IgD-negative memory B cell (primary cell): Measurements from ENCODE around the gene BORCS5. TPM values are rescaled to one million over a fixed set of nuclear protein-coding genes. Genes with fewer than 3 reads are reported as not detected.
A peak's percentile ranks its signal among the peaks of the same experiment; 100 is the strongest.

Source experiments
- H3K27ac Mint-ChIP-seq, 3 donors: one replicate each; pipeline ENCODE4 v1.8.0; 2020 to 2022; ENCODE audit warnings: mild to moderate bottlenecking in 3 of 3, mixed read lengths in 3 of 3, moderate library complexity in 1 of 3
- H3K27me3 Mint-ChIP-seq: one replicate; pipeline ENCODE4 v1.8.0; 2021; ENCODE audit warnings: mixed read lengths
- H3K36me3 Mint-ChIP-seq: one replicate; pipeline ENCODE4 v1.8.0; 2020; ENCODE audit warnings: mild to moderate bottlenecking, mixed read lengths
- H3K4me1 Mint-ChIP-seq, 3 donors: one replicate each; pipeline ENCODE4 v1.8.0; 2020 to 2022; ENCODE audit warnings: mixed read lengths in 3 of 3, mild to moderate bottlenecking in 1 of 3
- H3K4me3 Mint-ChIP-seq, 4 donors: one replicate each; pipeline ENCODE4 v1.8.0; 2020 to 2022; ENCODE audit warnings: mild to moderate bottlenecking in 4 of 4, mixed read lengths in 4 of 4, moderate library complexity in 3 of 4
- H3K9me3 Mint-ChIP-seq, 3 donors: one replicate each; pipeline ENCODE4 v1.8.0; 2020 to 2021; ENCODE audit warnings: mixed read lengths in 3 of 3, mild to moderate bottlenecking in 1 of 3
- polyA plus RNA-seq: library from polyadenylated mRNA; unstranded; fragments of 300-500 nt; fragmentation: Illumina TruSeq; gene quantifications from one replicate; pipeline ENCODE4 v1.2.3, GENCODE V29; 2021

Gene BORCS5
- polyA plus RNA-seq, 1 donor from 2014 or later, result 19.9 TPM

- Mint-ChIP-seq H3K27ac (no peak overlapping the region), H3K4me3 (no peak overlapping the region), H3K27me3 (no peaks in the 10 kb centered on the region), H3K9me3 (no peaks in the 10 kb centered on the region), H3K36me3 (peaks cover 1% of the 10 kb centered on the region), H3K4me1 (peaks cover 4 to 10% (median 7%) of the 10 kb centered on the region in 3 donors)
Measured at GRCh38 chr12:12445165-12445881, 88.4 kb downstream of the BORCS5 start.

GRCh38 chr12:12445882-12446181 lies 89.0 kb downstream of the BORCS5 start:
- H3K36me3 Mint-ChIP-seq, result peaks cover 1% of the 10 kb centered on the region

GRCh38 chr12:12446786-12447185 lies 89.9 kb downstream of the BORCS5 start:
- no peak overlapping the region for H3K4me3 Mint-ChIP-seq
- H3K27ac Mint-ChIP-seq, result no peak overlapping the region
- peaks cover 3 to 5% (median 4%) of the 10 kb centered on the region in 3 donors for H3K4me1 Mint-ChIP-seq
- peaks cover 1% of the 10 kb centered on the region for H3K36me3 Mint-ChIP-seq
- H3K9me3 Mint-ChIP-seq, result no peaks in the 10 kb centered on the region
- H3K27me3 Mint-ChIP-seq, result no peaks in the 10 kb centered on the region

More at GRCh38 chr12:12445882-12446181, 89.0 kb downstream of the BORCS5 start:
- Mint-ChIP-seq H3K9me3 (no peaks in the 10 kb centered on the region), H3K4me1 (peaks cover 4 to 7% (median 7%) of the 10 kb centered on the region in 3 donors), H3K27ac (peak overlapping the region in 1 of 3 donors; percentile 31), H3K4me3 (no peak overlapping the region), H3K27me3 (no peaks in the 10 kb centered on the region)

- Mint-ChIP-seq H3K4me1 (peaks cover 0 to 4% (median 3%) of the 10 kb centered on the region in 3 donors), H3K9me3 (no peaks in the 10 kb centered on the region), H3K27ac (no peak overlapping the region), H3K36me3 (peaks cover 1% of the 10 kb centered on the region), H3K27me3 (no peaks in the 10 kb centered on the region), H3K4me3 (no peak overlapping the region)
Measured at GRCh38 chr12:12447236-12447635, 90.4 kb downstream of the BORCS5 start.

GRCh38 chr12:12447837-12448236 lies 91.0 kb downstream of the BORCS5 start:
- H3K9me3 Mint-ChIP-seq, result no peaks in the 10 kb centered on the region
- no peak overlapping the region for H3K4me3 Mint-ChIP-seq
- H3K27me3 Mint-ChIP-seq, result no peaks in the 10 kb centered on the region
- peaks cover 0 to 4% (median 2%) of the 10 kb centered on the region in 3 donors for H3K4me1 Mint-ChIP-seq
- no peak overlapping the region for H3K27ac Mint-ChIP-seq
- peaks cover 5% of the 10 kb centered on the region for H3K36me3 Mint-ChIP-seq

GRCh38 chr12:12449533-12450025 lies 92.7 kb downstream of the BORCS5 start:
- H3K9me3 Mint-ChIP-seq, result peaks cover 0 to 2% (median 0%) of the 10 kb centered on the region in 3 donors

GRCh38 chr12:12450043-12450471 lies 93.2 kb downstream of the BORCS5 start:
- Mint-ChIP-seq H3K27me3 (no peaks in the 10 kb centered on the region), H3K9me3 (peaks cover 0 to 2% (median 0%) of the 10 kb centered on the region in 3 donors)

More at GRCh38 chr12:12449533-12450025, 92.7 kb downstream of the BORCS5 start:
- H3K36me3 Mint-ChIP-seq, result peaks cover 6% of the 10 kb centered on the region
- no peaks in the 10 kb centered on the region for H3K27me3 Mint-ChIP-seq
- no peak overlapping the region for H3K4me3 Mint-ChIP-seq
- peaks cover 0 to 4% (median 0%) of the 10 kb centered on the region in 3 donors for H3K4me1 Mint-ChIP-seq
- H3K27ac Mint-ChIP-seq, result no peak overlapping the region

GRCh38 chr12:12451098-12451497 lies 94.2 kb downstream of the BORCS5 start:
- peaks cover 0 to 2% (median 0%) of the 10 kb centered on the region in 3 donors for H3K9me3 Mint-ChIP-seq
- peaks cover 6% of the 10 kb centered on the region for H3K36me3 Mint-ChIP-seq
- H3K27me3 Mint-ChIP-seq, result no peaks in the 10 kb centered on the region
- H3K4me3 Mint-ChIP-seq, result no peak overlapping the region
- no peak overlapping the region for H3K27ac Mint-ChIP-seq
- peaks cover 0 to 4% (median 0%) of the 10 kb centered on the region in 3 donors for H3K4me1 Mint-ChIP-seq

More at GRCh38 chr12:12450043-12450471, 93.2 kb downstream of the BORCS5 start:
- Mint-ChIP-seq H3K27ac (no peak overlapping the region), H3K4me3 (no peak overlapping the region), H3K4me1 (peaks cover 0 to 4% (median 0%) of the 10 kb centered on the region in 3 donors), H3K36me3 (peaks cover 6% of the 10 kb centered on the region)

- Mint-ChIP-seq H3K36me3 (peaks cover 7% of the 10 kb centered on the region), H3K4me1 (peaks cover 0 to 4% (median 4%) of the 10 kb centered on the region in 3 donors), H3K27me3 (no peaks in the 10 kb centered on the region), H3K27ac (no peak overlapping the region), H3K9me3 (peaks cover 0 to 2% (median 0%) of the 10 kb centered on the region in 3 donors), H3K4me3 (no peak overlapping the region)
Measured at GRCh38 chr12:12452326-12452902, 95.5 kb downstream of the BORCS5 start.

- Mint-ChIP-seq H3K4me1 (peaks cover 0 to 4% (median 3%) of the 10 kb centered on the region in 3 donors), H3K36me3 (peaks cover 9% of the 10 kb centered on the region), H3K4me3 (no peak overlapping the region), H3K9me3 (peaks cover 0 to 2% (median 0%) of the 10 kb centered on the region in 3 donors), H3K27ac (no peak overlapping the region), H3K27me3 (no peaks in the 10 kb centered on the region)
Measured at GRCh38 chr12:12453635-12454034, 96.8 kb downstream of the BORCS5 start.

GRCh38 chr12:12454315-12454714 lies 97.4 kb downstream of the BORCS5 start:
- H3K27me3 Mint-ChIP-seq, result no peaks in the 10 kb centered on the region
- H3K4me3 Mint-ChIP-seq, result no peak overlapping the region
- peaks cover 0 to 4% (median 1%) of the 10 kb centered on the region in 3 donors for H3K4me1 Mint-ChIP-seq
- no peak overlapping the region for H3K27ac Mint-ChIP-seq
- peaks cover 0 to 2% (median 0%) of the 10 kb centered on the region in 3 donors for H3K9me3 Mint-ChIP-seq
- peaks cover 9% of the 10 kb centered on the region for H3K36me3 Mint-ChIP-seq

- H3K9me3 Mint-ChIP-seq, result peaks cover 0 to 2% (median 0%) of the 10 kb centered on the region in 3 donors
- no peak overlapping the region for H3K4me3 Mint-ChIP-seq
- no peaks in the 10 kb centered on the region for H3K27me3 Mint-ChIP-seq
- no peak overlapping the region for H3K27ac Mint-ChIP-seq
- H3K4me1 Mint-ChIP-seq, result peaks cover 0 to 10% (median 0%) of the 10 kb centered on the region in 3 donors
- H3K36me3 Mint-ChIP-seq, result peaks cover 12% of the 10 kb centered on the region
Measured at GRCh38 chr12:12456637-12457036, 99.8 kb downstream of the BORCS5 start.

GRCh38 chr12:12460935-12461922 lies 104.4 kb downstream of the BORCS5 start:
- Mint-ChIP-seq H3K9me3 (no peaks in the 10 kb centered on the region), H3K27me3 (no peaks in the 10 kb centered on the region), H3K27ac (no peak overlapping the region), H3K4me3 (no peak overlapping the region), H3K4me1 (peaks cover 0 to 12% (median 0%) of the 10 kb centered on the region in 3 donors), H3K36me3 (peaks cover 17% of the 10 kb centered on the region)

GRCh38 chr12:12461923-12462315 lies 105.0 kb downstream of the BORCS5 start:
- no peak overlapping the region for H3K4me3 Mint-ChIP-seq
- no peaks in the 10 kb centered on the region for H3K27me3 Mint-ChIP-seq
- peaks cover 0 to 11% (median 0%) of the 10 kb centered on the region in 3 donors for H3K4me1 Mint-ChIP-seq
- H3K27ac Mint-ChIP-seq, result no peak overlapping the region
- no peaks in the 10 kb centered on the region for H3K9me3 Mint-ChIP-seq
- peaks cover 15% of the 10 kb centered on the region for H3K36me3 Mint-ChIP-seq
